Measurements from ENCODE around the gene PPP2R5C.
"Not testable (repeated sequence)": the region's sequence is repeated elsewhere in the genome, so short reads cannot be mapped to it uniquely, and the experiment has no call there.

PPP2R5C gene

DNA sequence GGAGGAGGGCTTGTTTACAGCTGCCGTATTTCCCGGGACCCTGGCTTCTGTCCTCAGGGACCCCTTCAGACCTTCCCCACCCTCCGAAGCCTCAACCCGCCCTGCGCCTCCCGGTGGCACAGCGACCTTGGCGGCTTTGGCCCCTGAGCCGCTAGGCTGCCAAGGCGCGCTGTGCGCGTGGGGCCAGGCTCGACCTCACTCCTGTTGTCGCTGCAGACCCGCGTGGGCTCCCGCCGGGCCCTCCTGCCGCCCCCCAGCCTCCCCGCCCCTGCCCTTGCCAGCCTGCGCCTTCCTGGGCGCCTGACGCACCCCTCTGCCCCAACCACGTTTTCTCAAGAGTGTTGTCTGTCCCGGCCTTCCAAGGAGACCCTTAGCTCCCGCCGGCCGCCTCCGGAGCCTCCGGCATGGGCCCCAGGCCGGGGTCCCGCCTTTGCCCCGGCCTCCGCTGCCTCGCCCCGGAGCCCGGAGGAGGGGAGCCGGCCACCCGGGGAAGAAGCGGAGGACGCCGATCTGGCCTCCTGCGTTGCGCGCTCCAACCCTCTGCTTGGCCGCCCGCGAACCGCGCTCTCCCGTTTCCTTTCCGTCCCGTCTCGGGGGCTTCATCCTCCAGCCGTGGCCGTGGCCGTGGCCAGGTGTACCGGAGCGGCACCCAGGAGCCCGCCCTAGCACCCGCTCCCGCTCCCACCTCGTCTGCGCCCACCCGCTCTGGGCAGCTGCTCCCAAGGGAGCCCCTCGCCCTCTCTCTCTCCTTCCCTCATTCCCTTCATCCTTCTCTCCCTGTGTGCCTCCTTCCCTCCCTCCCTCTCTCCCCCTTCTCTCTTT, 19.9 kb downstream of the PPP2R5C start:
- DNase-seq (ENCODE audit: low read depth), result no peak

GRCh38 chr14:101783260-101784016, 21.9 kb downstream of the PPP2R5C start:
- DNase-seq (ENCODE audit: low read depth), result no peak

DNA sequence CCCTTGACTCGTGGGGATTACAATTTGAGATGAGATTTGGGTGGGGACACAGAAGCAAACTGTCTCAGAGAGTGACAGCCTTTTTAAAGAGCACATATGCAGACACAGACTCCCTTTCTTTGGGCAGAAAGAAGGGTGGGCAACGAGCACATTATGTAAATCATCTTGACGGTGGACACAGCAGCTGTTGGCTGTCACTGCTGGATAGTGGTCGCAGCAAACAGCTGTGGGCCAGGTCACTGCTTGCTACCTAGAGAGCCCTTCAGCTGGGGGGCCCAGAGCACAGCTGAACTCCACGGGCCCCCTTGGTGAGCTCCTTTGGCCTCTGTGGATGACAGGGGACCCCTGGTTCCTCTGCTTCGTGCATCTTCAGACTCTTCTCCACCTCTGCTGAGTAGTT, 23.1 kb downstream of the PPP2R5C start:
- no peak for DNase-seq (ENCODE audit: low read depth)

DNA sequence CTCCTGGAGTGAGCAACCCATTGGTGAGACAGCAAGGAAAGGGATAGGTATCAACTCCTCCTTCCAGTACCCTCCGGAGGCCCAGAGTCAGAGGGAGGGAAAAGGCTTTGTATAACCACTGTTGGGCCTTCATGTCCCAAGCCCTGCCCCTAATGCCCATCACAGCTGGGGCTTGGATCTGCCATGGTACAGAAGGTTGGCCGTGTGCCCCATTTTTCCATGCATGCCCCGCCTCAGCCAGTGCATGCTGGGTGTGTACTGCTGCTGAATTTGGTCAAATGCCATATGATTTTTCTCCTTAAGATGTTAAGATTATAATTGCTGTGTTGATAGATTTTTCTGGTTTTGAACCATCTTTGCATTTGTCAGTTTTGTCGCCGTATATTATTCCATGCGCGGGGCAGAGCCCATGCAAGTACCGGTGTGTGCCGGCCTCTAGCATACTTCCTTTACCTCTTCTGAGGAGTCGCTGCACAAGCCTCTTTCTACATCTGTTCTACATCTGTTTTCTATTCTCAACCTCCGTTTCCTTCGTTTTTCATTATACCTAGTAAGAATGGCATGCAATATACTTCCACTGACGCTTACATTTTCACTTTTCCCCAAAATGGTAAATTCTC, 26.6 kb downstream of the PPP2R5C start:
- DNase-seq (ENCODE audit: low read depth), result no peak

GRCh38 chr14:101789222-101789621, 27.7 kb downstream of the PPP2R5C start:
- DNase-seq (ENCODE audit: low read depth), result no peak

DNA sequence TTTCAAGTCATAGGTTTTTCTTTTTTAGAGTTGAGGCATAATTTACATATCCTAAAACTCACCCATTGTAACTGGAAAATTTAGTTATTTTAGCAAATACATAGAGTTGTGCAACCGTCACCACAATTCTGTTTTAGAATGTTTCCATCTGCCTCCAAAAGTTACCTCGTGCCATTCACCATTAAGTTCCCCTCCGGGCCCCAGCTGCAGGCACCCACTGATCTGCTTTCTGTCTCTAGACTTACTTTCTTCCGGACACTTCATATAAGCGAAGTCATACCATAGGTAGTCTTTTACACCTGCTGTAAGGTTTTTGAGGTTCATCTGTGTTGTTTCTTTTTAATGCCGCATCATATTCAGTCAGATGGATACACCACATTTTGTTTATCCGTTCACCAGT, 28.7 kb downstream of the PPP2R5C start:
- DNase-seq (ENCODE audit: low read depth), result no peak

GRCh38 chr14:101791919-101792572, 30.5 kb downstream of the PPP2R5C start:
- no peak for DNase-seq (ENCODE audit: low read depth)

DNA sequence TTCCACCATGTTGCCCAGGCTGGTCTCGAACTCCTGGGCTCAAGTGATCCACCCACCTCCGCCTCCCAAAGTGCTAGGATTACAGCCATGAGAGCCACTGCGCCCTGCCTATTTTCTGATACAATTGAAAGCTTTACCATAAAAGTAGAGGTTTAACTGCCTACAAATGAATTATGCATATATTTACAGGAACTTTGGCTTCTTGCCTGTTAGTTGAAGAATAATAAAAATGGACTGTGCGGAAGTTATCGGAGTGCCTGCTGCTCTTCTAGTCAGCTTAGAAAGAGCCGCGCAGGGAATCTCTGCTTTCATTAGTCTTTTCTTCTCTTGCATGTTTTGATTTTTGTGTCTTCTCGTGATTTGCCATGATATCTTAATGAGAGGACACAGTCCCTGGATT, 34.5 kb downstream of the PPP2R5C start:
- DNase-seq (ENCODE audit: low read depth), result no peak

- no peak for DNase-seq (ENCODE audit: low read depth)
Observed at GRCh38 chr14:101796479-101796878, 35.0 kb downstream of the PPP2R5C start.

DNA sequence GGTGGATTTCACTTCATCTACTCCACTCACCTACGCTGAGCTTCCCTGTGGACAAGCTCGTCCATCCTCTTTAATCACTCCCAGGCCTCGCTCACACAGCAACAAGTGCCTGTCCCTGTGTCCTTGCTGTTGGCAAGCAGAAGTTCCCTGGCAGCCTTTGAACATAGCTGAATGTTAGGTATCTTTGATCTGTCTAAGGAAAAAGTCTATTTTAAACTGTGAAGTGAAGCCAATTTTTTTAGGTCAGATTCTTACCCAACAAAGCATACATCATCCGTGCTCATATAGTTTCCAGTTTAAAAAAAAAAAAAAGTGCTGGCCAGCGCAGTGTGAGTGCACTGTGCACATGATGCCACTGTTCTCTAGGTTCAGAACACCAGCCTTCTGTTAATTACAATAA, 36.3 kb downstream of the PPP2R5C start:
- no peak for DNase-seq (ENCODE audit: low read depth)

GRCh38 chr14:101804373-101804772, 42.9 kb downstream of the PPP2R5C start:
- DNase-seq (ENCODE audit: low read depth), result not testable (repeated sequence)

GRCh38 chr14:101806252-101806651, 44.7 kb downstream of the PPP2R5C start:
- DNase-seq (ENCODE audit: low read depth), result not testable (repeated sequence)

DNA sequence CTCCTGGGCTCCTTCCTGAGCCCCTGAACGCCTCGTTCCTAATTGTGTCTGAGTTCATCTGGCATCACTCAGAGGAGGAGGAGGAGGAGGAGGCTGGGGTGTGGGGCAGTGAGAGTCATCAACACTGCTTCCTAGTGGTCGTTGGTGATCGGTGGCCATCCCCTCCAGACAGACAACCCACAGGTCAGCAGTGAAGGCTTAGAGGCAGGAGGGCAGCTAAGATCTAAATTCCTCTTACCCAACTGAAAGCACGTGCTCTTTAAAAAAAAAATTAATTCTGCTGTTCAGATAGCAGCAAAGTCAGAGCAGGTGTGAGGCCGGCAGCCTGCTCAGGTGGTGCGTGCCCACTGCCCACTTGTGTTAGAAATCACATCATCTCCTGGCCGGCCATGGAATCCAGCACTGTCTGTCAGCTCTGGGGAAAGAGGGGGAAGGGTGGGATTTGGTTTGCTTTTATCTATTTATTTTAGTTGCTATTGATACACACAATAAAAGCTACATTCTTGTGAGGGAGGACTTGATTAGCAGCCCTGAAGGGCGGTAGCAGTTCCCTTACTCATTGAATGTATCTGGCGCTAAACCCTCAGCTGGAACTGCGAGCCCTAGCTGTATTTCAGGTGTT, 46.6 kb downstream of the PPP2R5C start:
- DNase-seq (ENCODE audit: low read depth), result no peak

DNA sequence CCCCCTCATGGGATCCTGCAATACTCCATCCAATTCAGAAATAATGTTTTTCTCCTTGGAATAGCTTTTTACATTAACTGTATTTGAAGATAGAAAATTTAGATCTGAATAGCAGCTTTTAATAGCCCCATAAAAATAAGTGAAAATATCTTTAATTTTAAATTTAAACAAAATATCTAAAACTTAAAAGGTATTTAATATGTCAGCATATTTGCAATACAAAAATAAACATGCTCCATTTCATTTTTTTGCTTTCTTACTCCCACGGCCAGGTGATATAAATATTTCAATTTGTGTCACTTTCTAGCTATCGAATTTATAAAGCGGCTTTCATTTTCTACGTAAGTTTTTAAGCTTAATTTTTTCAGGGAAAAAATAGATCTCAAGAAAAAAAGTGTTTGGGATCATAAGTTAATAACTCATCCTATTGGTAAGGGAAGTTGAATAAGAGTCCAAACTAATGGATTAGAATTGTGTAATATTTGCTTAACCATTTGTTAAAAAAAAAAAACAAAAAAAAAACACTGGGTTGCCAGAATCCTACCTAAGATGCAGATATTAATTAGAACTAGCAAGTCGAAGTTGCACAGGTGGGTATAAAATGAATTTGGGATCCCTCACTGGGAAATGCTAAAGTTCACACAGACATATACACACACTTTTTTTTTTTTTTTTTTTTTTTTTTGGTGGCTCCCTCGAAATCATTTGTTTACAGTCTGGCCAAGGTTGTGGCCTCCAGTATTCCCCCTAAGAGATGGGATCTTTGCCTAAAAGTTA, 47.6 kb downstream of the PPP2R5C start:
- DNase-seq (ENCODE audit: low read depth), result no peak

- peak; percentile 70 for DNase-seq (ENCODE audit: low read depth)
Observed at GRCh38 chr14:101809671-101810514, 48.4 kb downstream of the PPP2R5C start.

DNA sequence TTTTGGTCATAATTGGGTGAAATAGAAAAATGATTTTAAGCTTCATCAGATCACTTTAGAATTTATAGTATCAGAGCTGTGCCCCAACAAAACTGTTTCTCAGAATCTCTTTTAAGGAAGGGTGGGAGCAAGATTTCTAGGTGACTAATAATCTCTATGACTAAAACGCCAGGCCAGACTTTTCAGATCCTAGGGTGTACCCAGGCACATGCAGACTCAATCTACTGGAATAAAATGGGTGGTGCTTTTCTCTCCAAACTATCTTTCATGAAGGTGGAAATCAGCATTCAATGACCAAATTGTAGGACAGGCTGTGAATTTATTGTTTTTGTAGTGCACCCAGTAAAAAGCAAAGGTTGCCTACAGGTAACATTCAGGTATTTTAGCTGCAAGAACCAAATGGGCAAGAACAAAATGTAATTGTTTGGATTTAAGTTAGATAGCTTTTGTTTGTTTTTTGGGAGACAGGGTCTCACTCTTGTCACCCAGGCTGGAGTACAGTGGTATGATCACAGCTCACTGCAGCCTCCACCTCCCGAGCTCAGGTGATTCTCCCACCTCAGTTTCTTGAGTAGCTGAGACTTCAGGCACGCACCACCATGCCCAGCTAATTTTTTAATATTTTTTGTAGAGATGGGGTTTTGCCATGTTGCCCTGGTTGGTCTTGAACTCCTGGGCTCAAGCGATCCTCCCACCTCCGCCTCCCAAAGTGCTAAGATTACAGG, 49.5 kb downstream of the PPP2R5C start:
- no peak for DNase-seq (ENCODE audit: low read depth)

DNA sequence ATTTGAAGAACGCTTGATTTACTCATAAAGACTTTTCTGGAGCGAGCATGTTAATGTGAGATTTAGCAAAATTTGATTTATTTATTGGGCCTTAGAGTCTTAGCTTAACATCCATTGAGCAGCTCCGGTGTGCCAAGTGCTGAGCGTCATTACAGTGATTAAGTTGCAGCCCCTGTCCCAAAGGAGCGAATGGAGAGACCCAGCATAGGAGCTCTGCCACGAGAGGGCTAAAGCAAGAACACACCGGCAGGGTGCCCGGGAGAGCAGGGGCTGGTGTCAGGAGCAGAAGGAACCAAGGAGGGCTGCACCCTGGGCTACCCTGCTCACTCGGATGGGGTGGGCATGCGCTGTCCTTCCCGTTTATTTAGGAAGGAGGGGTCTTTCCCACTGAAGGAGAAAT, 50.6 kb downstream of the PPP2R5C start:
- DNase-seq (ENCODE audit: low read depth), result no peak

DNA sequence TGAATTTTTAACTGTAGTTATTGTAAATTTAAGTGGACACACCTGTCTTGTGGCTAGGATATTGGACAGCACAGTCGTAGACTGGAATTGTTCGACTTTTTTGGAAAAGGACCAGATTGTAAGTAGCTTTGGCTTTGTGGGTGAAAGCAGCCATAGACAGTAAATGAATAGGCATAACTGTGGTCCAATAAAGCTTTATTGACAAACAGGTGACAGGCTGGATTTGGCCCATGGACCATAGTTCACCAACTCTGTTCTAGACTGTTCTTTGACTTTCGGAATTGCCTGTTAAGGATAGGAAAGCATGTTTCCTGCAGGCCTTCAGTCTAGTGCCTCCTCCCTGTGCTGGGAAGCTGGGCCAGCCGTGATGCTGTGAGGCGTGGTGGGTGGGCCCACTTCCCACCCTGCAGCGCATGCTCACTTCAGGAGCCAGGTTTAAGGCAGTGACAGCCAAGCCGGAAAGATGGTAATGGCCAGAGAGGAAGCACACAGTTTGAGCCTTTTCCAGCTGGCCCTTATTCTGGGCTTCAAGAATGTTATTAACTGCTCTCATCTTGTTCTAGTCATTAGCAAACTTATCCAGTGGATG, 51.8 kb downstream of the PPP2R5C start:
- DNase-seq (ENCODE audit: low read depth), result no peak

GRCh38 chr14:101813833-101814232, 52.3 kb downstream of the PPP2R5C start:
- no peak for DNase-seq (ENCODE audit: low read depth)

Measured in stimulated activated CD4-positive, alpha-beta T cell treated with anti-CD3 and anti-CD28 coated beads, Interleukin-2, amount 100 ng/mL, for 4 hours (primary cell).